ENCODE measurements around the gene ARHGAP21.

The ARHGAP21 gene

GRCh38 chr10:24722131-24722675 lies 1.5 kb downstream of the ARHGAP21 start:
- DNase-seq: no peak

- DNase-seq: no peak
Measured at GRCh38 chr10:24721229-24722106, 2.2 kb downstream of the ARHGAP21 start.

GRCh38 chr10:24720096-24720495 lies 3.6 kb downstream of the ARHGAP21 start:
- DNase-seq: no peak

- DNase-seq: no peak
Measured at GRCh38 chr10:24718031-24718855, 5.4 kb downstream of the ARHGAP21 start.

GRCh38 chr10:24716295-24716694 lies 7.4 kb downstream of the ARHGAP21 start:
- DNase-seq: no peak

GRCh38 chr10:24715246-24715769 lies 8.4 kb downstream of the ARHGAP21 start:
- DNase-seq: no peak

GRCh38 chr10:24713086-24713485 lies 10.6 kb downstream of the ARHGAP21 start:
- DNase-seq: no peak

- no peak for DNase-seq
Measured at GRCh38 chr10:24711465-24711864, 12.2 kb downstream of the ARHGAP21 start.

GRCh38 chr10:24708081-24708480 lies 15.6 kb downstream of the ARHGAP21 start:
- DNase-seq: no peak

- DNase-seq: peak; percentile 21
Measured at GRCh38 chr10:24707445-24707844, 16.2 kb downstream of the ARHGAP21 start.

- peak; percentile 36 for DNase-seq
Measured at GRCh38 chr10:24706479-24707118, 17.1 kb downstream of the ARHGAP21 start.

GRCh38 chr10:24703700-24704099 lies 20.0 kb downstream of the ARHGAP21 start:
- DNase-seq: no peak

- DNase-seq: peak; percentile 9
Measured at GRCh38 chr10:24701447-24701846, 22.2 kb downstream of the ARHGAP21 start.

- DNase-seq: no peak
Measured at GRCh38 chr10:24700948-24701347, 22.7 kb downstream of the ARHGAP21 start.

- no peak for DNase-seq
Measured at GRCh38 chr10:24698270-24698669, 25.4 kb downstream of the ARHGAP21 start.

GRCh38 chr10:24697080-24697479 lies 26.6 kb downstream of the ARHGAP21 start:
- DNase-seq: no peak

- no peak for DNase-seq
Measured at GRCh38 chr10:24695452-24695851, 28.2 kb downstream of the ARHGAP21 start.

GRCh38 chr10:24694086-24694485 lies 29.6 kb downstream of the ARHGAP21 start:
- DNase-seq: no peak

- DNase-seq: no peak
Measured at GRCh38 chr10:24690961-24691512, 32.6 kb downstream of the ARHGAP21 start.

GRCh38 chr10:24685958-24686540 lies 37.6 kb downstream of the ARHGAP21 start:
- no peak for DNase-seq

GRCh38 chr10:24683554-24683953 lies 40.1 kb downstream of the ARHGAP21 start:
- DNase-seq: no peak

- no peak for DNase-seq
Measured at GRCh38 chr10:24681572-24682088, 42.1 kb downstream of the ARHGAP21 start.
